Stimulated activated CD4-positive, alpha-beta T cell treated with anti-CD3 and anti-CD28 coated beads, TNF-alpha, amount 100 ng/mL, for 48 hours (primary cell): Measurements from ENCODE around the gene TEX13B.

ENCODE experiments used
- DNase-seq, 3 donors: peaks; one replicate each; pipeline ENCODE4 v3.0.0-alpha.2; 2020; ENCODE audit warnings: low read depth in 3 of 3

Gene TEX13B

DNA sequence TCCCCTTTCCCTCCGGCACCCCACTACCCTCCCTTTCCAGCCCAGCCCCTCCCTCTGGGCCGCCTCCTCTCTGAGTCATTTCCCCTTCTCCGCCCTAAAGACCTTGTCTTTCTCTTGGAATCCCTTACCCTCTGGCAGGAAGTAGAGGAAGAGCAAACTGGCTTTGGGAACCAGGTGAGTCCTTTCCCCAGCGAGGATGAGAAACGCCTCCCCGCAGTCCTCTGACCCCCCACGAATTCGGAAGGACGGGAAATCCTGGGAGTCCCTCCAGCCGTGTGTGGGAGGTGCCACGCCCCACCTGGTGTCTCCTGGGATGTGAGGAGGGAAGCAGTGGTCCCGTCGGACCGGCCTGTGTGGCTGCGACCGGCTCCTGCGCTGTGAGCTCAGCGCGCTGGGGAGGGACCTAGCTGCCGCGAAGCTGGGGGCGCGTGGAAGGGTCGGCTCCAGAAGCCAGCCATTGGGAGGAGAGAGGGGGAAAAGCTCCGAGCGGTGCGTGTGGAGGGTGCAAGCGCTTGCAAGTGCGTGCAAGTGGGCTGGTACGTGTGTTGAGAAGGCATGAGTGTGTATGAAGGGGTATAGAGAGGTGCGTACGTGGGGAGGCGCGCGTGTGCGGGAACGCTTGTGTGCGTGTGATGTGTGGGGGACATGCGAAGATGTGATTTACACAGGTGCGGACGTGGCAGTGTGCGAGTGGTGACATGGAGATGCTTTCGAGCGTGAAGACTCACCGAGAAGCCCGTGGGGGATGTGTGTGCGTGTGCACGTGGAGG is 46.3 kb downstream of the TEX13B start:
- DNase-seq, result no peak

DNA sequence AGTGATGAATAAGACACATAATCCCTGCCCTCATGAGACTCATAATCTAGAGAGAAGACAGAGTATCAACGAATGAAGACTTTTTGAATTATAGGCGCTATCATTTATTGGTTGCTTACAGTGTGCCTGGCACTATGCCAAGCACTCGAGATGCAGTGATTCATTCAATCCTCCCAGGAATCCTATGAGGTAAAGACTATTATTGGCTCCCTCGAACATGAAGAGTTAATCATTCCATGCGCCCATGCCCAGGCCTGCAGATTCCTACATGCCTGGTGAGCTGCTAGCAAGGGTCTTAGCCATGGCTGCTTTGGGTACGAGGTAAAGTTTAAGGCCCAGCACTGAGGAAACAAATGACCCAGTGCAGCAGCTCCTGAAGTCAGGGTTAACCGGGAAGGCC is 47.0 kb downstream of the TEX13B start:
- DNase-seq, result no peak

GRCh38 chrX:107934262-107934661 is 47.9 kb downstream of the TEX13B start:
- no peak for DNase-seq
